ENCODE measurements around the gene CPA3.

DNA sequence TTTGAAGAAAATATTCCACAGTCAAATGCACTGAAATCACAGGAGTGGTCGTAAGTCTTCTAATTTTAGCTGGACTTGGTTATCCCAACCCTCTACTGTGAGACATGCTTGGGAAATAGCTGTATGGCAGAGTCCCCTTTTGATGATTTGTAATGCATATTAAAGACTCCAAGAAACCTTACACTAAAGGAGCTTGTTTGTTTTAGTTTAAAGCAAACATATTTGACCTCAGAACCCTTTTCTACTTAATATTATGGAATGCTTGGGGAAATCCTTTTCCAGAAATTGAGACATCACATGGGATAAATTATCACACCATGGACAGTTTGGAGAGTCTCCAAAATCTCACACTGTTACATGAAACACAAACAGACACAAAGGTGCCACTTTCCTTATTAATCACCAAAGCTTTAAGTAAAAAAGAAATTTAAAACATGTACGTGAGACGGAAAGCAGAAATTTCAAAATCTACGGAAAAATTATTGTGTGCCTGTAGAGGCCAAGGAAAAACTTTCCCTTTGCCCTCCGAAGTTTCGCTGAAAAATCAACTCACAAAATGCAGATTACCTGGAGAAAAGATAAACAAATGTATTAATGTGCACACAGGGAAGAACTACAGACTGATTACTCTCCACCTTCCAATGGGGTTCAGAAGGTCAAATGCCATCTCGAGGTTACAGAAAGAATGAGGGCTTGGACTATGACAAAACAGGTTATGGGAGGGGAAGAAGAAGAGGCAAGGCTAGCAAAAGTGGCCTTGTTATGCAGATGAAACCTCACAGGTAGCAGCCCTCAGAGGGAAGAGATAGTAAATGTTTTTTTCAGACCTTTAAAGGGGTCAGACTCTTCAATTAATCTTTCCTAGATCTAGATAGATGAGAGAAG, 44.5 kb upstream of the CPA3 start:
- TF ChIP-seq POLR2AphosphoS5 (IDR thresholded peaks at IDR 0.05; ENCODE audit: low read depth, low read length) (no peak), POLR2A (IDR thresholded peaks at IDR 0.05; ENCODE audit: low read depth, low read length) (no peak), TAF1 (IDR thresholded peaks at IDR 0.05; ENCODE audit: low read depth, low read length) (no peak), SPI1 (IDR thresholded peaks at IDR 0.05; ENCODE audit: low read depth, low read length) (no peak), PAX5 (IDR thresholded peaks at IDR 0.05; ENCODE audit: insufficient read depth, low read length, severe bottlenecking) (no peak), POU2F2 (IDR thresholded peaks at IDR 0.05; ENCODE audit: low read depth, low read length) (no peak)
